ENCODE data around the gene ABCG2.
A peak's percentile ranks its signal among the peaks of the same experiment; 100 is the strongest.

The ABCG2 gene

DNA sequence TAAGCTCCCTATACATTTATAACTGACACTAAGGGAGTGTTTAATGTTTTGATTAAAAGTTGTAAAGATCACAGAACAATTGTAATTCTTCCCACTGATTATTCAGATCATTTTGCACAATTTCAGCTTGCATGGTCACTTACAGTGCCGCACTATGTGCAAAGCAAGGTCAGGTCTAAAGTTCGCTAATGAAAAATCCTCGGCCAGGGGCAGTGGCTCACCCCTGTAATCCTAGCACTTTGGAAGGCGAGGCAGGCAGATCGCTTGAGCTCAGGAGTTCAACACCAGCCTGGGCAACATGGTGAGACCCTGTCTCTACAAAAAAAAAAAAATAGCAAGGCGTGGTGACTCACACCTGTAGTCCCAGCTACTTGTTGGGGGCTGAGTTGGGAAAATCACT lies 94.0 kb downstream of the ABCG2 start:
- DNase-seq (ENCODE audit: low spot score): no peak

DNA sequence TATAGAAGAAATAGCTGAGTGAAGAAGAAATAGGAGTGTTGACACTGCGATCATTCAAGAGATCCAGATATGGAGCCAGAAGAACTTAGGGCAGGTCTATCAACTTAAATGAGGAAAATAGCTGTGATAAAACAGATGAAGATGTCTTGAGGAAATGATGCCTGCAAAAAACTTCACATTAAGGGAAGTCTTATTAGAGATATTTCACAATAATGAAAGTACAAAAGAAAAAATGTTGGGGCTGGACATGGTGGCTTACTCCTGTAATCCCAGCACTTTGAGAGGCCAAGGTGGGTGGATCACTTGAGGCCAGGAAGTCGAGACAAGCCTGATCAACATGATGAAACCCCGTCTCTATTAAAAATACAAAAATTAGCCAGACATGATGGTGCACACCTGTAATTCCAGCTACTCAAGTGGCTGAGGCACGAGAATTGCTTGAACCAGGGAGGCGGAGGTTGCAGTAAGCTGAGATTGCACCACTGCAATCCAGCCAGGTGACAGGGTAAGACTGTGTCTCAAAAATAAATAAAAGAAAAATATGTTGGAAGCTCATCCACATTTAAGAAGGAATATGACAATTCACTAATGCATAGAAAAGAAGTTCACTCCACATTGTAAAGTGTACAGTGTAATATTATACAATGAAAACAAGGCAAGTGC lies 94.7 kb downstream of the ABCG2 start:
- no peak for DNase-seq (ENCODE audit: low spot score)

DNA sequence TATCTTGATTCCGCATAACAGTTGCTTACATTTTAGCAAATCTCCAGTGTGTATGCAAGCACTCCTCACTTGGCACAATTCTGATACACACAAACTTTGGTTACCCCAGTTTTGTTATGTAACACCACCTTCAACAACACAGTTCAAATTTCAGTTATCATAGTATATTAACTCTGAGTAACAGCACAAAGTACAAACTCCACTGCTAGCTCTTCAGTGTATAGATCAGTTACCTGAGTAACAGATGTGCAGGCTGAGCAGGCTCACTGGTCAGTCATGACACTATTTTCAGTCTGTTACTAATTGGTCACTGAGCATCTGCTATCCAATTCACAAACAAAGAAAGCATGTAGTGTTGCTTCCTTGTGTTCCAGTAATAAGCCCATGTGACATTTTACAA lies 95.6 kb downstream of the ABCG2 start:
- DNase-seq (ENCODE audit: low spot score): no peak

DNA sequence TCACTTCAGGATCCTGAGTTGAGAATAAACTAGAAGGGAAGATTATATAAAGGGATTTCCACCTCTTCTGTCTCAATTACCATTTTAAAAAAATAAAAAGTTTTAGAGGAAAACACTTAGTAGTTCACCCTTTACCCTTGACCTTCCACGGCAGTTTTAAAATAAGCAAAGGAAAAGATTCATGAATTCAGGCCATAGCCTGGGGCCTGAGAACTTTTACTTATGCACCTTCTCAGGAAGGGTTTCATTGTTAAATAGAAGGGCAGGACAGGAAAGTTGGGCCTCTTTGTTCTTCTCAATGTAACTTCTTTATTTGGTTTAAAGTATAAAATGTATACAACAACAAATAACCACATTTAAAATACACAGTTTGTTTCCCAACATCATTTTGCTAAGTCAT lies 96.1 kb downstream of the ABCG2 start:
- no peak for DNase-seq (ENCODE audit: low spot score)

DNA sequence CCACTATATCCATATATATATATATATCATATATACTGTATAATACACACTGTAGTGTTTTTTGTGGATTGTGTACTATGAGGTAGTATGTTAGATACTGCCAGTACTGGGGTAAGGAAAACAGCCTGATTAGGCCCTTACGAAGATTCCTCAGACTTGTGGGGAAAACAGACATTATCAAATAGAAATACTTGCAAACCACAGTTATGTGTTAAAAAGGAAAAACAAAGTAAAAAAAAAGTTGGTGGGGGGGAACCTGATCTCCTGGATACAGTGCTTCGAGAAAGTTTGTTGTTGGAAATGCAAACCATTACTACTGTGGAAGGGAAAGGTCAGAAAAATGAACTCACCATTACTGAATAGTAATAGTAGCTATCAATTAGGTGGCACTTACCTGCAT lies 98.0 kb downstream of the ABCG2 start:
- no peak for DNase-seq (ENCODE audit: low spot score)

DNA sequence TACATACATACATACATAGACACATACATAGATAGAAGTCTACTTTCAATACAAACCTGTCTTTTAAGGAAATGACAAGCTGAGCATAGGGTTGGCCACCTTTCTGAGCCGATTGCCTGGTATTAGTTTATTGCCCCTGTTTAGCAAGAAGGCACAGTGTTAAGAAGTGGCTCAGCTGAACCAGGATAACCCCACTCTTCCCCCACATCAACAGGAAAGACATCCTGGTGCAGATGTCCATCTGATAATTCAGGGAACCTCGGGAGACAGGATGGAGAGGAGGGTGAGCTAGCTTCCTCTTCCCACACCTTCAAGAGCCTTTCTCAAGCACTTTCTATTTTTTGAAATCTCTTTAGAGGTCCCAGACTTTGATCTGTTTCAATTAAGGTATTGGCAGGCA lies 98.7 kb downstream of the ABCG2 start:
- DNase-seq (ENCODE audit: low spot score): no peak

DNA sequence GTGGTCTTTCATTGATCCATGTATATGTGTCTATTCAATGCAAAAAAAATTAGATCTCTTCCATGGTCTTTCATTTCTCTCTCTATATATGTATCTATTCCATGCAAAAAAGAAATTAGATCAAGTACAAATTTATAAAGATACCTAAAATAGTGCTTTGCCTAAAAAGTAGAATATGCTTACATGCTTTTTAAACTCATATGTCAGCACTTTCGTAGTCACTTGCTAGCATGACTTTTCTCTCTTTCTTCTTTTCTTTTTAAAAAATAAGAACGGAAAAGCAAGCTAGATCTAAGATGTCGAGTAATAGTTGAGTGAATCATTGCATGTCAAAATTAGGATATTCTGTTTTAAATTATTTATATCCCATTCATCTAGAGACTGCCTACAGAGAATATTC lies 100.1 kb downstream of the ABCG2 start:
- DNase-seq (ENCODE audit: low spot score): no peak

DNA sequence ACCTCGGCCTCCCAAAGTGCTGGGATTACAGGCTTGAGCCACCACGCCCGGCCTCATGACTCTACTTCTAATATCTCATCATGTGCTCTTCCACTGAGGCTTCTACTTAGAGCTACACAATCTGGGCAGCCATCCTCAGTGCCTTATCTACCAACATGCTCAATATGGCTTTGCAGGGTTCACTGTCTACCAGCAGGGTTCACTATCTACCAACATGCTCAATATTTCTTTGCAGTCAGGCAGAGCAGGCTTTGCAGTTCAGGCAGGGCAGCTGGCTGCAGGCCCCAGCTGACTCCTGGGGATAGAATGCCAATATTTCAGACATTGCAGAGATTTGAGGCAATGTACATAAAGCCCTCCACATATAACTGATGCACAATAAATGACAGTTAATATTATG lies 103.5 kb downstream of the ABCG2 start:
- peak; percentile 62 for DNase-seq (ENCODE audit: low spot score)

DNA sequence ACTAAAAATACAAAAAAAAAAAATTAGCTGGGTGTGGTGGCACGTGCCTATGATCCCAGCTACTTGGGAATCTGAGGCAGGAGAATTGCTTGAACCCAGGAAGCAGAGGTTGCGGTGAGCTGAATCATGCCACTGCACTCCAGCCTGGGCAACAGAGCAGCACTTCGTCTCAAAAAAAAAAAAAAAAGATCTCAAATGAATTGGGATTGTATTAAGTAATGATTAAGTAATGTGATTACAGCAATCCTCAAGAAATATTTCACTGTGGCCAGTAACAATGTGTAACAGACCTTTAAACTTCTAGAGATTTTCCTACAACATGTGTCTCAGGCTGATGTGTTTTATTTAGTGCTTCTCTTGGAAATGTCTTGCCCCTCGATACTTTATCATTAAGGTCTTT lies 104.2 kb downstream of the ABCG2 start:
- no peak for DNase-seq (ENCODE audit: low spot score)

DNA sequence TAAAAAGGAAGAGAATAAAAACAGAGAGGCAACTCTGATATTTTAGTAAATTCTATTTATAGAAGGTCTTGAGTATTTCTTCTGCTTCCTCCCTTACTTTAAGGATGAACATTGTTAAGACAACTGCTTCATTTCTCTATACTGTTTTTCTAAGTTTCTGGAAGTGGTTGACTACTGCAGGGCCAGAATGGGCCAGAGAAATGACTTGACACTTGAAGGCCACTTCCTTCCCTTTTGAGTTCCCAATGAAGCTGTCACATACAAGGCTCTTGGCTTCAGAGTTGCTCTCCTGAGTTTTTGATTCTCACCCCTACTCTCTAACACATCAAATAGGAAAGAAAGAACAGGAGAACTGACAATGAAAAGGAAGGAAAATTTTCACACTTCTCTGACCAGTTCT lies 113.4 kb downstream of the ABCG2 start:
- DNase-seq (ENCODE audit: low spot score): no peak

DNA sequence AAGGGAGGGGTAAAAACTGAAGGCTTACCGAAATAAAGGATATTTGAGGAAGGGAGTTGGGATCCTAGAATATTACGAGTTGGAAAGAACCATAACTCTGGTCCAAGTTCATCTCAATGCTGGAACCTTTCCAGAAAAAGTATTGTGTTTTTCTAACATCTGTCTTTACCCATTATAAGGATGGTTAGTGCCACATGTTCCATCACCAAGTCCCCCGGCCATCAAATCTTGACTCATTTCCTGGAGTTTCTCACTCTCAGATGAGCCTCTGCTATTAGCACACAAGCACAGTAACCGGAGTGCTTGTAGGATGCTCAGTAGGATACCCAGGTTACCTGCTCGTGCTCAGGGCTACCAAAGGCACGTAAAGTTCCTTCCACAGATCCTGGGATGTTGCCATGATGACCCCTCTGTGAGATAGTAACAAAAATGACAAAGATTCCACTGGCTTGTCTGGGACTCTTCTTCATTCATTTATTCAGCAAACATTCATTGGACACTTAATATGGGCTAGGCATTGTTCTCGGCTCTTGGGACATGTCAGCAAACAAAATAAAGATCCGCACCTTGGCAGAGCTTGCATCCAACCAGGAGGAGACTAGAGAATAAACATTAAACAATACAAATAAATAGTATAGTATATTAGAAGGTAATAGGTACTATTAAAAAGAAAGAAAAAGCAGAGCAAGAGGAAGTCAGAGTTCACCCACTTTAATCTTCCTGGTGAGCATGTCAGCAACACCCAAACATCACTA lies 114.7 kb downstream of the ABCG2 start:
- DNase-seq (ENCODE audit: low spot score): no peak

DNA sequence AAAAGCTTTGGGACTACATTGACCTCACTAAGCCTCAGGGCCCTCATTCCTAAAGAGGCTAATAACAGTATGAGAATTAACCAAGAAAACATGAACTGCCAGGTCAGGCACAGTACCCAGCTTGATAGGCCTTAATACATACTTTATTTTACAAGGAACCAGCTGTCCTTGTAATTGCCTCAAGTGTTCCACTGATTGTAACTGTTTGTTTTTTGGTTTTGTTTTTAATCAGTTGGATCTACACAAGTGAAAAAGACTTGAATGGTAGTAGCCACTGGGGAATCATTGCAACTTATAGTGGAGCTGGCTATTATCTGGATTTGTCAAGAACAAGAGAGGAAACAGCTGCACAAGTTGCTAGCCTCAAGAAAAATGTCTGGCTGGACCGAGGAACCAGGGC lies 115.4 kb downstream of the ABCG2 start:
- no peak for DNase-seq (ENCODE audit: low spot score)

DNA sequence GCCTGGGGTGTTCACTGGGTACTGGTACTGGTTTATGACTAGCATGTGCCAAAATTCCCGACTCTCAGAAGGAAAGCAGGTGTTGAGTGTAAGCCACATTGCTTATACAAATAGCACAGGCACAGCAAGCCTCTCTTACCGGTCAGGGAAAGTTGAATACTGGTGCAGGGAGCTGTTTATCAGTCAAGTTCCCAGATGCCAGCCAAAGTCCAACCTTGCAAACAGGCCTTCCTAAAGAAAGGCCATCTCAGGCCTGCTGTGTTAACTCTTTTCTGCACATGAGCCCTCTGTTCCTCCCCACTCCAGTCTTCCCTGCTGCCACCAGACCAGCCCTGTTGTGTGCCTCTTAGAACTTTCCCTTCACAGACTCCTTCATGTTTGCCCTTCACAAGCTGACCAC lies 116.8 kb downstream of the ABCG2 start:
- no peak for DNase-seq (ENCODE audit: low spot score)

DNA sequence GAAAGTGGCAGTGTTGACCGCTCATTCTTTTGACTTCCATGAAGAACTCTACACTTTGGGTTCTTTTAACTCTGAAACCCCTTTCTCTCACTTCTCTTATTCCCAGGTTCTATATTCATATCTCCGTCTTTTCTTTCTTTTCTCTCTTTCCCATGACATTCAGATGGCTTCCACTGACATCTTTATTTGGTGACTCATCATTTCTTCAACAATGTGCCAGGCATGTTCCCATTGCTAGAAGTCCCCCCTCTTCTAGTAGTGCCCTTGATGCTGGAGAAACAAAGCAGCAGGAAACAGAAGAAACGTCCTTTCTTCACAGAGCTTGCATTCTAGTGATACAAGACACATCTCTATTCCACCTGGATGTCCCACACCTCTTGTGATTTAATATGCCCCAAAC lies 117.7 kb downstream of the ABCG2 start:
- DNase-seq (ENCODE audit: low spot score): no peak

Measured in RKO (cell line).